CD14-positive monocyte (primary cell): ENCODE data around the gene KIAA0513. TPM values are rescaled to one million over a fixed set of nuclear protein-coding genes. Genes with fewer than 3 reads are reported as not detected.

Experiments
- DNase-seq, 3 donors: peaks; one replicate each; pipeline ENCODE4 v3.0.0-alpha.2; 2011 to 2022
- H2AFZ ChIP-seq: 2 replicates; pipeline ENCODE4 v1.6.0; 2012; ENCODE audit warnings: mild to moderate bottlenecking, low read depth, low read length, inconsistent platforms; ENCODE audit not compliant: insufficient read depth, poor library complexity, severe bottlenecking
- H3K27ac ChIP-seq, 2 donors: 1 replicate in 1 of 2; 2 replicates in 1 of 2; pipeline ENCODE4 v1.5.1; 2012 to 2013; ENCODE audit warnings: low read length in 2 of 2, control low read depth in 1 of 2, inconsistent platforms in 1 of 2, low read depth in 1 of 2, mild to moderate bottlenecking in 1 of 2
- H3K27me3 ChIP-seq, 2 donors: one replicate each; pipeline versions ENCODE4 v1.6.0 to v1.6.1; 2011 to 2013; ENCODE audit warnings: low read length in 2 of 2; ENCODE audit not compliant: control insufficient read depth in 2 of 2, insufficient read depth in 2 of 2
- H3K36me3 ChIP-seq, 2 donors: replicated peaks in 1 of 2; 1 replicate in 1 of 2; 2 replicates in 1 of 2; pipeline versions ENCODE4 v1.5.1 to v1.6.1; 2012 to 2013; ENCODE audit warnings: low read length in 2 of 2, control low read depth in 1 of 2, inconsistent platforms in 1 of 2, mild to moderate bottlenecking in 1 of 2; ENCODE audit not compliant: insufficient read depth in 2 of 2, control insufficient read depth in 1 of 2
- H3K4me1 ChIP-seq, 2 donors: 1 replicate in 1 of 2; 2 replicates in 1 of 2; pipeline versions ENCODE4 v1.5.1 to v1.6.1; 2012 to 2013; ENCODE audit warnings: low read length in 2 of 2, control low read depth in 1 of 2, inconsistent platforms in 1 of 2, mild to moderate bottlenecking in 1 of 2, moderate library complexity in 1 of 2; ENCODE audit not compliant: insufficient read depth in 2 of 2, control insufficient read depth in 1 of 2
- H3K4me2 ChIP-seq: replicated peaks from 2 replicates; pipeline ENCODE3; 2012; ENCODE audit warnings: low read length, moderate library complexity, mild to moderate bottlenecking; ENCODE audit not compliant: poor library complexity, severe bottlenecking; ENCODE audit errors: extremely low read depth
- H3K4me3 ChIP-seq, 3 experiments: fragments of 200-600 bp in 1 of 3; sonication (generic) in 1 of 3; replicated peaks in 1 of 3; 1 replicate in 2 of 3; 2 replicates in 1 of 3; pipeline ENCODE4 v1.5.1; 2011 to 2013; ENCODE audit warnings: low read length in 3 of 3, mild to moderate bottlenecking in 3 of 3, control low read depth in 2 of 3, low read depth in 2 of 3, inconsistent platforms in 1 of 3, moderate library complexity in 1 of 3
- H3K79me2 ChIP-seq: 2 replicates; pipeline ENCODE4 v1.6.0; 2012; ENCODE audit warnings: mild to moderate bottlenecking, control low read depth, inconsistent platforms, low read length, moderate library complexity; ENCODE audit not compliant: insufficient read depth
- H3K9ac ChIP-seq: 2 replicates; pipeline ENCODE4 v1.6.0; 2017; ENCODE audit warnings: low read length, mild to moderate bottlenecking; ENCODE audit not compliant: insufficient read depth, poor library complexity, severe bottlenecking
- H3K9me3 ChIP-seq, 2 donors: replicated peaks in 1 of 2; 1 replicate in 1 of 2; 2 replicates in 1 of 2; pipeline versions ENCODE4 v1.5.1 to v1.6.1; 2012 to 2013; ENCODE audit warnings: low read length in 2 of 2, control low read depth in 1 of 2; ENCODE audit not compliant: control insufficient read depth in 1 of 2, insufficient read depth in 1 of 2
- H4K20me1 ChIP-seq: 2 replicates; pipeline ENCODE4 v1.6.0; 2012; ENCODE audit warnings: mild to moderate bottlenecking, low read length, control low read depth, moderate library complexity; ENCODE audit not compliant: insufficient read depth
- H3K27ac Mint-ChIP-seq, 7 donors: one replicate each; pipeline ENCODE4 v1.8.0; 2020; ENCODE audit warnings: mild to moderate bottlenecking in 7 of 7, mixed read lengths in 7 of 7, moderate library complexity in 6 of 7, inconsistent platforms in 2 of 7
- H3K27me3 Mint-ChIP-seq, 3 donors: one replicate each; pipeline ENCODE4 v1.8.0; 2021 to 2022; ENCODE audit warnings: low read depth in 3 of 3, mild to moderate bottlenecking in 3 of 3, mixed read lengths in 3 of 3, moderate library complexity in 3 of 3, inconsistent platforms in 1 of 3
- H3K36me3 Mint-ChIP-seq, 2 donors: one replicate each; pipeline ENCODE4 v1.8.0; 2020; ENCODE audit warnings: mixed read lengths in 2 of 2, inconsistent platforms in 1 of 2, mild to moderate bottlenecking in 1 of 2
- H3K4me1 Mint-ChIP-seq: one replicate; pipeline ENCODE4 v1.8.0; 2020; ENCODE audit warnings: mild to moderate bottlenecking, mixed read lengths
- H3K4me3 Mint-ChIP-seq, 2 donors: one replicate each; pipeline ENCODE4 v1.8.0; 2020; ENCODE audit warnings: mild to moderate bottlenecking in 2 of 2, mixed read lengths in 2 of 2, moderate library complexity in 1 of 2
- H3K9me3 Mint-ChIP-seq, 7 donors: one replicate each; pipeline ENCODE4 v1.8.0; 2020 to 2022; ENCODE audit warnings: mixed read lengths in 7 of 7, mild to moderate bottlenecking in 6 of 7, moderate library complexity in 6 of 7, inconsistent platforms in 2 of 7
- WGBS: methylation state at CpG from one replicate; pipeline ENCODE4 v1.1.5; 2013; ENCODE audit warnings: missing lambda C conversion rate; ENCODE audit not compliant: insufficient coverage; 5-methylcytosine and 5-hydroxymethylcytosine counted together
- intact Hi-C, 2 donors: fragments of 100-400 bp; cut with micrococcal nuclease; formaldehyde crosslinking; loops; one replicate each; pipeline versions ENCODE4 v1.15.0 to v1.15.1; 2023
- polyA plus RNA-seq, 3 donors: library from polyadenylated mRNA; depleted of rRNA in 1 of 3; unstranded in 2 of 3; stranded (reverse) in 1 of 3; fragments of 300-500 nt in 2 of 3; fragments of >200 nt in 1 of 3; fragmentation: Illumina TruSeq in 2 of 3; gene quantifications; 1 replicate in 2 of 3; 2 replicates in 1 of 3; pipeline ENCODE4 v1.2.3, GENCODE V29; 2012 to 2021
- TF ChIP-seq, protein P1 (sequence below): fragments of 200-600 bp; IDR thresholded peaks from one replicate; pipeline ENCODE4 v1.8.0; 2022; ENCODE audit warnings: antibody characterized with exemption, mild to moderate bottlenecking

Gene KIAA0513
- polyA plus RNA-seq, 3 donors: 21.4 to 77.5 (median 32.7) TPM

DNA sequence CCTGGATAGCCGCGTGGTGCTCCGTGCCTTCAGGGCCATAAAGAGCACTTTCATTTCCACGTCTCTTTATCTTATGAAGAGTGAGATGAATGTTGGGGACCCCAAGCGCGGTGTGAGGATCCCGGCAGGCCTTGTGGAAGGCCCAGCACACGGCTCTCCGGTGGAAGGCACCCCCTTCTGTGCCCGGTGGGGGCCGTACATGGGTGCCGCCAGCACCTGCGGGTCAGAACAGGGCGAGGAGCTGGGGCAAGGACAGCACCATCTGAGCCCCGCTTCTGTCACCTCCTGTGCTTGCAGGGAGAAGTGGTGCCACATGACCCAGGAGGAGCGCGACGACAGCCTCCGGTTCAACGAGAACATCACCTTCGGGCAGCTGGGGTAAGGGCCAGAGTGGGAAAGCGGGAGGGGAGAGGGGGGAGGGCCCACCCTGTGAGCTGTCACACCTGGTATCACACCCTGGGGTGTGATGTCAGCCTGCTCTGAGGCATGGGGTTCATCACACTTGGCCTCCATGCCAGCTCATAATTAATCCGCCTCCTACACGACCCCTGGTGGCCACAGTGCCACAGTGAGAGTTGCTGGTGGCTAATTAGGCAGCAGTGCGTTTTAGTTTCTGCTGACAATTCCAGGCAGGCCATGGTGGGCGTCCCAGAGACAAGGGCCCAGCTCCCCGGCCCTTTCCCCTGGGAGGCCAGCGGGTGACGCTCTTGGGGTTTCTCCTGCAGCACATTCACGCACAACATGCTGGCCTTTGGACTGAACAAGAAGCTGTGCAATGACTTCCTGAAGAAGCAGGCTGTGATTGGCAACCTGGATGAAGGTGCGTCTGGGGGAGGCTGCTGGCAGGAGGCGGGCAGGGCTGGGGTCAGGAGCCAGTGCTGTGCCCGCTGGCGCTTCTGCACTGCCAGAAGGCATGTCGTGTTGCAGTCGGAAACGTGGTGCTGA, 59.0 kb downstream of the KIAA0513 start:
- Mint-ChIP-seq H3K4me3 (no peak overlapping the region), H3K27me3 (peaks cover 0 to 6% (median 1%) of the 10 kb centered on the region in 3 donors), H3K9me3 (peaks cover 0 to 1% (median 0%) of the 10 kb centered on the region in 7 donors), H3K36me3 (peaks cover 69 to 90% of the 10 kb centered on the region in 2 donors), H3K27ac (peak overlapping the region in 1 of 7 donors; percentile 2), H3K4me1 (peaks cover 52% of the 10 kb centered on the region)
- H3K4me1 ChIP-seq: peaks cover 39 to 56% of the 10 kb centered on the region in 2 donors
- intact Hi-C loops: loop anchor here (2.0 to 10.0 kb wide), 3 partner anchors 52 to 332 kb away; no protein-coding TSS in a partner anchor
- no peak overlapping the region for H2AFZ ChIP-seq
- no peaks in the 10 kb centered on the region for H3K79me2 ChIP-seq
- TF ChIP-seq, protein P1, sequence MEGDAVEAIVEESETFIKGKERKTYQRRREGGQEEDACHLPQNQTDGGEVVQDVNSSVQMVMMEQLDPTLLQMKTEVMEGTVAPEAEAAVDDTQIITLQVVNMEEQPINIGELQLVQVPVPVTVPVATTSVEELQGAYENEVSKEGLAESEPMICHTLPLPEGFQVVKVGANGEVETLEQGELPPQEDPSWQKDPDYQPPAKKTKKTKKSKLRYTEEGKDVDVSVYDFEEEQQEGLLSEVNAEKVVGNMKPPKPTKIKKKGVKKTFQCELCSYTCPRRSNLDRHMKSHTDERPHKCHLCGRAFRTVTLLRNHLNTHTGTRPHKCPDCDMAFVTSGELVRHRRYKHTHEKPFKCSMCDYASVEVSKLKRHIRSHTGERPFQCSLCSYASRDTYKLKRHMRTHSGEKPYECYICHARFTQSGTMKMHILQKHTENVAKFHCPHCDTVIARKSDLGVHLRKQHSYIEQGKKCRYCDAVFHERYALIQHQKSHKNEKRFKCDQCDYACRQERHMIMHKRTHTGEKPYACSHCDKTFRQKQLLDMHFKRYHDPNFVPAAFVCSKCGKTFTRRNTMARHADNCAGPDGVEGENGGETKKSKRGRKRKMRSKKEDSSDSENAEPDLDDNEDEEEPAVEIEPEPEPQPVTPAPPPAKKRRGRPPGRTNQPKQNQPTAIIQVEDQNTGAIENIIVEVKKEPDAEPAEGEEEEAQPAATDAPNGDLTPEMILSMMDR: peak; percentile 75
- H3K4me2 ChIP-seq: no peak overlapping the region
- H3K27me3 ChIP-seq: no peaks in the 10 kb centered on the region
- no peak overlapping the region for H3K9ac ChIP-seq
- H3K36me3 ChIP-seq: peaks cover 67 to 82% of the 10 kb centered on the region in 2 donors
- H3K27ac ChIP-seq: peak overlapping the region in 1 of 2 donors; percentile 50
- H3K9me3 ChIP-seq: no peaks in the 10 kb centered on the region
- peak; percentile 61 to 63 (median 63) for DNase-seq
- 63% methylated on average over 29 of the region's 37 CpGs for WGBS
- H3K4me3 ChIP-seq: no peak overlapping the region
- peaks cover 84% of the 10 kb centered on the region for H4K20me1 ChIP-seq

- peaks cover 60 to 76% of the 10 kb centered on the region in 2 donors for H3K36me3 ChIP-seq
- H3K9me3 Mint-ChIP-seq: peaks cover 0 to 1% (median 0%) of the 10 kb centered on the region in 7 donors
- H3K79me2 ChIP-seq: no peaks in the 10 kb centered on the region
- H3K27me3 Mint-ChIP-seq: peaks cover 0 to 6% (median 1%) of the 10 kb centered on the region in 3 donors
- intact Hi-C loops: loop anchor here (2.0 to 10.0 kb wide), 3 partner anchors 53 to 333 kb away; no protein-coding TSS in a partner anchor
- TF ChIP-seq, protein P1: no peak
- H3K4me3 Mint-ChIP-seq: no peak overlapping the region
- H3K4me2 ChIP-seq: no peak overlapping the region
- peaks cover 62 to 77% of the 10 kb centered on the region in 2 donors for H3K36me3 Mint-ChIP-seq
- no peak for DNase-seq
- no peaks in the 10 kb centered on the region for H3K27me3 ChIP-seq
- H3K4me1 Mint-ChIP-seq: peaks cover 40% of the 10 kb centered on the region
- peaks cover 25 to 44% of the 10 kb centered on the region in 2 donors for H3K4me1 ChIP-seq
- no peak overlapping the region for H3K9ac ChIP-seq
- no peaks in the 10 kb centered on the region for H3K9me3 ChIP-seq
- H3K4me3 ChIP-seq: no peak overlapping the region
- H3K27ac Mint-ChIP-seq: peak overlapping the region in 2 of 7 donors; percentile 36 to 41
- H2AFZ ChIP-seq: no peak overlapping the region
- WGBS: 93% methylated on average over 20 of the region's 21 CpGs
- H3K27ac ChIP-seq: no peak overlapping the region
- peaks cover 81% of the 10 kb centered on the region for H4K20me1 ChIP-seq
Observed at GRCh38 chr16:85087899-85088569, 60.4 kb downstream of the KIAA0513 start.
